Liver (tissue), 9 donors: ENCODE measurements around the gene LLGL1. TPM values are rescaled to one million over a fixed set of nuclear protein-coding genes. Genes with fewer than 3 reads are reported as not detected.

ENCODE experiments used
- DNase-seq: peaks from one replicate; pipeline ENCODE4 v3.0.0-alpha.2; 2017; ENCODE audit warnings: low spot score
- H3K27ac ChIP-seq, 2 donors: one replicate each; pipeline ENCODE4 v1.7.0; 2013; ENCODE audit warnings: inconsistent platforms in 2 of 2, low read length in 2 of 2, control low read depth in 1 of 2, low read depth in 1 of 2, mild to moderate bottlenecking in 1 of 2
- H3K27me3 ChIP-seq, 4 donors: one replicate each; pipeline versions ENCODE4 v1.6.1 to v1.7.0; 2013; ENCODE audit warnings: low read length in 3 of 4, inconsistent platforms in 1 of 4, mild to moderate bottlenecking in 1 of 4, moderate library complexity in 1 of 4; ENCODE audit not compliant: control insufficient read depth in 4 of 4, insufficient read depth in 4 of 4
- H3K36me3 ChIP-seq, 4 donors: one replicate each; pipeline versions ENCODE4 v1.6.1 to v1.7.0; 2013; ENCODE audit warnings: low read length in 3 of 4, mild to moderate bottlenecking in 3 of 4, low read depth in 1 of 4, moderate library complexity in 1 of 4; ENCODE audit not compliant: control insufficient read depth in 4 of 4, insufficient read depth in 3 of 4
- H3K4me1 ChIP-seq, 4 donors: one replicate each; pipeline versions ENCODE4 v1.6.1 to v1.7.0; 2013; ENCODE audit warnings: low read length in 3 of 4, mild to moderate bottlenecking in 3 of 4, moderate library complexity in 1 of 4; ENCODE audit not compliant: control insufficient read depth in 4 of 4, insufficient read depth in 4 of 4
- H3K4me3 ChIP-seq, 3 donors: one replicate each; pipeline versions ENCODE4 v1.6.1 to v1.7.0; 2013; ENCODE audit warnings: low read length in 3 of 3, control low read depth in 1 of 3, low read depth in 1 of 3, mild to moderate bottlenecking in 1 of 3
- H3K9ac ChIP-seq, 2 donors: one replicate each; pipeline ENCODE4 v1.7.0; 2013; ENCODE audit warnings: low read length in 2 of 2, mild to moderate bottlenecking in 2 of 2, moderate library complexity in 2 of 2, control low read depth in 1 of 2, low read depth in 1 of 2
- H3K9me3 ChIP-seq, 4 donors: one replicate each; pipeline versions ENCODE4 v1.6.1 to v1.7.0; 2013; ENCODE audit warnings: low read length in 3 of 4; ENCODE audit not compliant: control insufficient read depth in 4 of 4
- EGR1 ChIP-seq, 2 donors: IDR thresholded peaks; 2 replicates each; pipeline ENCODE4 v1.6.1; 2016 to 2018; ENCODE audit warnings: antibody characterized with exemption in 2 of 2, low read depth in 2 of 2
- FOXA1 ChIP-seq: IDR thresholded peaks from 2 replicates; pipeline ENCODE4 v1.6.1; 2016; ENCODE audit warnings: antibody characterized with exemption
- FOXA2 ChIP-seq: IDR thresholded peaks from 2 replicates; pipeline ENCODE4 v1.6.1; 2016; ENCODE audit warnings: antibody characterized with exemption
- GABPA ChIP-seq, 2 donors: IDR thresholded peaks in 1 of 2; conservative IDR thresholded peaks in 1 of 2; 2 replicates each; pipeline ENCODE4 v1.6.1; 2016; ENCODE audit warnings: antibody characterized with exemption in 2 of 2, mild to moderate bottlenecking in 1 of 2, moderate library complexity in 1 of 2
- HNF4A ChIP-seq, 2 donors: conservative IDR thresholded peaks; 2 replicates each; pipeline ENCODE4 v1.6.1; 2016; ENCODE audit warnings: antibody characterized with exemption in 2 of 2, mild to moderate bottlenecking in 2 of 2
- HNF4G ChIP-seq: IDR thresholded peaks from 2 replicates; pipeline ENCODE4 v1.6.1; 2016; ENCODE audit warnings: antibody characterized with exemption
- JUND ChIP-seq, 2 donors: IDR thresholded peaks; 2 replicates each; pipeline ENCODE4 v1.6.1; 2016; ENCODE audit warnings: antibody characterized with exemption in 2 of 2
- NR2F2 ChIP-seq: IDR thresholded peaks from 2 replicates; pipeline ENCODE4 v1.6.1; 2016; ENCODE audit warnings: antibody characterized with exemption
- RAD21 ChIP-seq, 2 donors: IDR thresholded peaks; 2 replicates each; pipeline ENCODE4 v1.6.1; 2016; ENCODE audit warnings: antibody characterized with exemption in 2 of 2, mild to moderate bottlenecking in 2 of 2
- RXRA ChIP-seq, 2 donors: IDR thresholded peaks; 2 replicates each; pipeline ENCODE4 v1.6.1; 2017 to 2018; ENCODE audit warnings: antibody characterized with exemption in 2 of 2, mild to moderate bottlenecking in 1 of 2
- SP1 ChIP-seq: IDR thresholded peaks from 2 replicates; pipeline ENCODE4 v1.6.1; 2018; ENCODE audit warnings: antibody characterized with exemption, mild to moderate bottlenecking
- TAF1 ChIP-seq: conservative IDR thresholded peaks from 2 replicates; pipeline ENCODE4 v1.6.1; 2016; ENCODE audit warnings: antibody characterized with exemption, mild to moderate bottlenecking
- YY1 ChIP-seq: IDR thresholded peaks from 2 replicates; pipeline ENCODE4 v1.6.1; 2016; ENCODE audit warnings: antibody characterized with exemption, mild to moderate bottlenecking
- WGBS: extraction: QIAGEN DNeasy Blood & Tissue Kit; methylation state at CpG from one replicate; pipeline ENCODE4 v1.1.7; 2013; 5-methylcytosine and 5-hydroxymethylcytosine counted together
- polyA plus RNA-seq, 2 donors: library from polyadenylated mRNA; stranded (reverse) in 1 of 2; unstranded in 1 of 2; fragments of 200-250 nt in 1 of 2; fragments of >200 nt in 1 of 2; fragmentation: Nextera tagmentation in 1 of 2; extraction: Ambion mirVana in 1 of 2; gene quantifications; one replicate each; pipeline versions ENCODE4 v1.2.1 to v1.2.3, GENCODE V29; 2013 to 2015
- total RNA-seq, 2 donors: library from RNA; depleted of rRNA; stranded (reverse); fragments of >200 nt; gene quantifications; one replicate each; pipeline ENCODE4 v1.2.3, GENCODE V29; 2014
- TF ChIP-seq, protein P1 (sequence below): IDR thresholded peaks from 2 replicates; pipeline ENCODE4 v1.6.1; 2016; ENCODE audit warnings: antibody characterized with exemption
- TF ChIP-seq, protein P2 (sequence below): fragments of 150-350 bp; IDR thresholded peaks from 2 replicates; pipeline ENCODE4 v1.5.1; 2017; ENCODE audit warnings: improper control_type of control experiment, low read depth, low read length; ENCODE audit not compliant: missing input control
- TF ChIP-seq, protein P3 (sequence below): IDR thresholded peaks from 2 replicates; pipeline ENCODE4 v1.6.1; 2016; ENCODE audit warnings: antibody characterized with exemption
- TF ChIP-seq, protein P4 (sequence below): IDR thresholded peaks from 2 replicates; pipeline ENCODE4 v1.6.1; 2016; ENCODE audit warnings: antibody characterized with exemption, mild to moderate bottlenecking
- TF ChIP-seq, protein P5 (sequence below): IDR thresholded peaks from 2 replicates; pipeline ENCODE4 v1.6.1; 2016; ENCODE audit warnings: antibody characterized with exemption
- donor health status: healthy.
- donor health status: healthy.
- donor health status: healthy.
- donor health status: healthy.
- donor health status: healthy.

Gene LLGL1
- total and polyA plus RNA-seq, 4 donors, result 0.39 to 12.0 (median 2.8) TPM

DNA sequence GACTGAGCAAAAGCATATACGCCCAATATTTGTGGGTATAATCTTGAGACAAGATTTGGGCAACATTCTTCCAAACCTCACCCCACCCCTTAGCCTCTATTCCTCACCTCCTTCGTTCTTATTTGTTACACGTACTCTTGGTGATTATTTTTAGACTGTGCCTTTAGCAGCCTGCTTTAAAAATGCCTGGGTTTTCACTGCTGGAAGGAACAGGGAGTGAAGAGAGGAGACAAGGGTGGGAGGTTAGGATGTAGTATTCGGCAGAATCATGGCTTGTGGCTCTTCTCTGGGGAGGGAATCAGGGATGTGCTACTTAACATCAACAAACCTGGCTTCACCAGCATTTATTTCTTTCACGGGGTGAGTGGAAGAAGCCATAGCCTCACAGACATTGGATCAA is 30.2 kb upstream of the LLGL1 start:
- no peak for DNase-seq
- 93% methylated on average over 5 of the region's 5 CpGs for WGBS

More for the DNA sequence above, 30.2 kb upstream of the LLGL1 start:
- H3K27ac ChIP-seq, result no peak overlapping the region
- H3K9ac ChIP-seq, result no peak overlapping the region
- H3K36me3 ChIP-seq, result peaks cover 5 to 39% (median 23%) of the 10 kb centered on the region in 4 donors
- no peaks in the 10 kb centered on the region for H3K27me3 ChIP-seq
- H3K9me3 ChIP-seq, result no peaks in the 10 kb centered on the region
- peaks cover 15 to 29% (median 18%) of the 10 kb centered on the region in 4 donors for H3K4me1 ChIP-seq
- H3K4me3 ChIP-seq, result no peak overlapping the region
- TF ChIP-seq FOXA1, result no peak
- TF ChIP-seq SP1, result no peak
- TF ChIP-seq RAD21 (IDR thresholded peaks at IDR 0.05), result no peak
- no peak for TF ChIP-seq YY1
- TF ChIP-seq, protein P1, sequence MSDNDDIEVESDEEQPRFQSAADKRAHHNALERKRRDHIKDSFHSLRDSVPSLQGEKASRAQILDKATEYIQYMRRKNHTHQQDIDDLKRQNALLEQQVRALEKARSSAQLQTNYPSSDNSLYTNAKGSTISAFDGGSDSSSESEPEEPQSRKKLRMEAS, result no peak
- TF ChIP-seq EGR1 (IDR thresholded peaks at IDR 0.05; ENCODE audit: low read depth in 2 of 2), result no peak
- no peak for TF ChIP-seq GABPA (IDR thresholded peaks at IDR 0.05 in 1 of 2, conservative IDR thresholded peaks at IDR 0.05 in 1 of 2)
- no peak for TF ChIP-seq HNF4A (conservative IDR thresholded peaks at IDR 0.05)
- TF ChIP-seq, protein P2, sequence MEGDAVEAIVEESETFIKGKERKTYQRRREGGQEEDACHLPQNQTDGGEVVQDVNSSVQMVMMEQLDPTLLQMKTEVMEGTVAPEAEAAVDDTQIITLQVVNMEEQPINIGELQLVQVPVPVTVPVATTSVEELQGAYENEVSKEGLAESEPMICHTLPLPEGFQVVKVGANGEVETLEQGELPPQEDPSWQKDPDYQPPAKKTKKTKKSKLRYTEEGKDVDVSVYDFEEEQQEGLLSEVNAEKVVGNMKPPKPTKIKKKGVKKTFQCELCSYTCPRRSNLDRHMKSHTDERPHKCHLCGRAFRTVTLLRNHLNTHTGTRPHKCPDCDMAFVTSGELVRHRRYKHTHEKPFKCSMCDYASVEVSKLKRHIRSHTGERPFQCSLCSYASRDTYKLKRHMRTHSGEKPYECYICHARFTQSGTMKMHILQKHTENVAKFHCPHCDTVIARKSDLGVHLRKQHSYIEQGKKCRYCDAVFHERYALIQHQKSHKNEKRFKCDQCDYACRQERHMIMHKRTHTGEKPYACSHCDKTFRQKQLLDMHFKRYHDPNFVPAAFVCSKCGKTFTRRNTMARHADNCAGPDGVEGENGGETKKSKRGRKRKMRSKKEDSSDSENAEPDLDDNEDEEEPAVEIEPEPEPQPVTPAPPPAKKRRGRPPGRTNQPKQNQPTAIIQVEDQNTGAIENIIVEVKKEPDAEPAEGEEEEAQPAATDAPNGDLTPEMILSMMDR, result no peak
- TF ChIP-seq JUND (IDR thresholded peaks at IDR 0.05), result no peak
- no peak for TF ChIP-seq TAF1
- no peak for TF ChIP-seq NR2F2
- TF ChIP-seq, protein P3, sequence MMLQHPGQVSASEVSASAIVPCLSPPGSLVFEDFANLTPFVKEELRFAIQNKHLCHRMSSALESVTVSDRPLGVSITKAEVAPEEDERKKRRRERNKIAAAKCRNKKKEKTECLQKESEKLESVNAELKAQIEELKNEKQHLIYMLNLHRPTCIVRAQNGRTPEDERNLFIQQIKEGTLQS, result no peak
- TF ChIP-seq, protein P4, sequence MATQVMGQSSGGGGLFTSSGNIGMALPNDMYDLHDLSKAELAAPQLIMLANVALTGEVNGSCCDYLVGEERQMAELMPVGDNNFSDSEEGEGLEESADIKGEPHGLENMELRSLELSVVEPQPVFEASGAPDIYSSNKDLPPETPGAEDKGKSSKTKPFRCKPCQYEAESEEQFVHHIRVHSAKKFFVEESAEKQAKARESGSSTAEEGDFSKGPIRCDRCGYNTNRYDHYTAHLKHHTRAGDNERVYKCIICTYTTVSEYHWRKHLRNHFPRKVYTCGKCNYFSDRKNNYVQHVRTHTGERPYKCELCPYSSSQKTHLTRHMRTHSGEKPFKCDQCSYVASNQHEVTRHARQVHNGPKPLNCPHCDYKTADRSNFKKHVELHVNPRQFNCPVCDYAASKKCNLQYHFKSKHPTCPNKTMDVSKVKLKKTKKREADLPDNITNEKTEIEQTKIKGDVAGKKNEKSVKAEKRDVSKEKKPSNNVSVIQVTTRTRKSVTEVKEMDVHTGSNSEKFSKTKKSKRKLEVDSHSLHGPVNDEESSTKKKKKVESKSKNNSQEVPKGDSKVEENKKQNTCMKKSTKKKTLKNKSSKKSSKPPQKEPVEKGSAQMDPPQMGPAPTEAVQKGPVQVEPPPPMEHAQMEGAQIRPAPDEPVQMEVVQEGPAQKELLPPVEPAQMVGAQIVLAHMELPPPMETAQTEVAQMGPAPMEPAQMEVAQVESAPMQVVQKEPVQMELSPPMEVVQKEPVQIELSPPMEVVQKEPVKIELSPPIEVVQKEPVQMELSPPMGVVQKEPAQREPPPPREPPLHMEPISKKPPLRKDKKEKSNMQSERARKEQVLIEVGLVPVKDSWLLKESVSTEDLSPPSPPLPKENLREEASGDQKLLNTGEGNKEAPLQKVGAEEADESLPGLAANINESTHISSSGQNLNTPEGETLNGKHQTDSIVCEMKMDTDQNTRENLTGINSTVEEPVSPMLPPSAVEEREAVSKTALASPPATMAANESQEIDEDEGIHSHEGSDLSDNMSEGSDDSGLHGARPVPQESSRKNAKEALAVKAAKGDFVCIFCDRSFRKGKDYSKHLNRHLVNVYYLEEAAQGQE, result no peak
- TF ChIP-seq, protein P5, sequence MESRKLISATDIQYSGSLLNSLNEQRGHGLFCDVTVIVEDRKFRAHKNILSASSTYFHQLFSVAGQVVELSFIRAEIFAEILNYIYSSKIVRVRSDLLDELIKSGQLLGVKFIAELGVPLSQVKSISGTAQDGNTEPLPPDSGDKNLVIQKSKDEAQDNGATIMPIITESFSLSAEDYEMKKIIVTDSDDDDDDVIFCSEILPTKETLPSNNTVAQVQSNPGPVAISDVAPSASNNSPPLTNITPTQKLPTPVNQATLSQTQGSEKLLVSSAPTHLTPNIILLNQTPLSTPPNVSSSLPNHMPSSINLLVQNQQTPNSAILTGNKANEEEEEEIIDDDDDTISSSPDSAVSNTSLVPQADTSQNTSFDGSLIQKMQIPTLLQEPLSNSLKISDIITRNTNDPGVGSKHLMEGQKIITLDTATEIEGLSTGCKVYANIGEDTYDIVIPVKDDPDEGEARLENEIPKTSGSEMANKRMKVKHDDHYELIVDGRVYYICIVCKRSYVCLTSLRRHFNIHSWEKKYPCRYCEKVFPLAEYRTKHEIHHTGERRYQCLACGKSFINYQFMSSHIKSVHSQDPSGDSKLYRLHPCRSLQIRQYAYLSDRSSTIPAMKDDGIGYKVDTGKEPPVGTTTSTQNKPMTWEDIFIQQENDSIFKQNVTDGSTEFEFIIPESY, result no peak
- TF ChIP-seq RXRA (IDR thresholded peaks at IDR 0.05), result no peak
- TF ChIP-seq FOXA2, result no peak
- TF ChIP-seq HNF4G, result no peak
